IPS-18c (cell line): ENCODE results near the gene MIA.
"Not testable (repeated sequence)": the region's sequence is repeated elsewhere in the genome, so short reads cannot be mapped to it uniquely, and the experiment has no call there.

Experiments
- H3K4me3 ChIP-seq: 2 replicates; pipeline ENCODE4 v1.7.0; 2013; ENCODE audit warnings: low read depth, mild to moderate bottlenecking, low read length, moderate library complexity; ENCODE audit not compliant: insufficient read depth
- H3K9me3 ChIP-seq: one replicate; pipeline ENCODE4 v1.6.1; 2013; ENCODE audit warnings: mild to moderate bottlenecking, low read length, moderate library complexity; ENCODE audit not compliant: control insufficient read depth, insufficient read depth

The MIA gene

GRCh38 chr19:40768869-40769268, 6.5 kb upstream of the MIA start:
- H3K9me3 ChIP-seq, result no peaks in the 10 kb centered on the region
- no peak overlapping the region for H3K4me3 ChIP-seq

DNA sequence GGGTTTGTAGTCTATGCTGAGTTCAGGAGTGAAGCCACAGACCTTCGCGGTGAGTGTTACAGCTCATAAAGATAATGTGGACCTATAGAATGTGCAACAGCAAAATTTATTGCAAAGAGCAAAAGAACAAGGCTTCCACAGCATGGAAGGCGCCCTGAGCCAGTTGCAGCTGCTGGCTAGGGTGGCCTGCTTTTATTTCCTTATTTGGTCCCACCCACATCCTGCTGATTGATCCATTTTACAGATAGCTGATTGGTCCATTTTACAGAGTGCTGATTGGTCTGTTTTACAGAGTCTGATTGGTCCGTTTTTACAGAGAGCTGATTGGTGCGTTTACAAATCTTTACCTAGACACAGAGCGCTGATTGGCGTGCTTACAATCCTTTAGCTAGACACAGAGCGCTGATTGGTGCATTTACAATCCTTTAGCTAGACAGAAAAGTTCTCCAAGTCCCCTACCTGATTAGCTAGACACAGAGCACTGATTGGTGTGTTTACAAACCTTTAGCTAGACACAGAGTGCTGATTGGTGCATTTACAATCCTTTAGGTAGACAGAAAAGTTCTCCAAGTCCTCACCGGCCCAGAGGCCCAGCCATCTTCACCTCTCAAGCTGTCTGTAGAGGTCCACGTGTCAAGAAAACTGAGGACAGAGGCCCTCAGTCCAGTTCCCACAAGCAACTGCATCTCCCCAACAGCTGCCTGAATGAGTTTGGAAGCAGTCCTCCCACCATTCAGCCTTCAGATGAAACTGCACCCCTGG, 4.0 kb upstream of the MIA start:
- not testable (repeated sequence) for H3K9me3 ChIP-seq, H3K4me3 ChIP-seq

DNA sequence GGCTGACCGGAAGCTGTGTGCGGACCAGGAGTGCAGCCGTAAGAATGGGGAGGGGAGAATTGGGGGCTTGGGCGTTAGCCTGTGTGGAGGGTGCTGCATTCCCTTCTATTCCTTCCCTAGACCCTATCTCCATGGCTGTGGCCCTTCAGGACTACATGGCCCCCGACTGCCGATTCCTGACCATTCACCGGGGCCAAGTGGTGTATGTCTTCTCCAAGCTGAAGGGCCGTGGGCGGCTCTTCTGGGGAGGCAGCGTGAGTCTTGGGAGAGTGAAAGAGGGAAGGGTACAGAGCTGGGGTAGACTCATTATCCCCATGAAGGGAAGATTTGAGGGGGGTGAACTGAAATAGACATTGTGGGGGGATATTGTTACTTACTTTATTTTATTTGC, 306 bp downstream of the MIA start:
- Histone ChIP-seq H3K9me3 (no peaks in the 10 kb centered on the region), H3K4me3 (no peak overlapping the region)

GRCh38 chr19:40776364-40776763, 1.0 kb downstream of the MIA start:
- Histone ChIP-seq H3K9me3 (no peaks in the 10 kb centered on the region), H3K4me3 (no peak overlapping the region)

- Histone ChIP-seq H3K4me3 (peak overlapping the region; percentile 67), H3K9me3 (no peaks in the 10 kb centered on the region)
Observed at GRCh38 chr19:40776932-40777644, 1.8 kb downstream of the MIA start.

GRCh38 chr19:40777645-40777936, 2.3 kb downstream of the MIA start:
- peak overlapping the region; percentile 67; the same call in 1 of the 2 replicates for H3K4me3 ChIP-seq
- no peaks in the 10 kb centered on the region for H3K9me3 ChIP-seq

- Histone ChIP-seq H3K9me3 (no peaks in the 10 kb centered on the region), H3K4me3 (peak within 1 kb of the TSS; percentile 95)
Observed at GRCh38 chr19:40777937-40778705, 2.8 kb downstream of the MIA start, which contains the start of gene RAB4B. Gene RAB4B, plus strand, starts transcription at chr19:40778247. Its CDS starts 129 bp downstream, at chr19:40778376.

GRCh38 chr19:40778706-40779284, 3.5 kb downstream of the MIA start:
- H3K9me3 ChIP-seq, result no peaks in the 10 kb centered on the region

GRCh38 chr19:40780582-40780981, 5.3 kb downstream of the MIA start:
- no peaks in the 10 kb centered on the region for H3K9me3 ChIP-seq
- no peak overlapping the region for H3K4me3 ChIP-seq

More at GRCh38 chr19:40778706-40779284, 3.5 kb downstream of the MIA start:
- peak overlapping the region; percentile 95 for H3K4me3 ChIP-seq

- Histone ChIP-seq H3K4me3 (no peak overlapping the region), H3K9me3 (no peaks in the 10 kb centered on the region)
Observed at GRCh38 chr19:40781140-40781539, 5.8 kb downstream of the MIA start.

DNA sequence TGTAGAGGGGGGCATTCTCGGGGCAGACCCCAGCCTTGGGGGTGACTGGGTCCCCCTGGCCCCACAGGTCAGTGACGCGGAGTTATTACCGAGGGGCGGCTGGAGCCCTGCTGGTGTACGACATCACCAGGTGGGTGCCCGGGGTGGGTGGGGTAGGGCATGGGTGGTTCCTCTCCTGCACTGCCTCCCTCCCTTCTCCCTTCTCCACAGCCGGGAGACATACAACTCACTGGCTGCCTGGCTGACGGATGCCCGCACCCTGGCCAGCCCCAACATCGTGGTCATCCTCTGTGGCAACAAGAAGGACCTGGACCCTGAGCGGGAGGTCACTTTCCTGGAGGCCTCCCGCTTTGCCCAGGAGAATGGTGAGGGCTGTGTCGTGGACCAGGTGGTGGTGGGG, 8.4 kb downstream of the MIA start:
- H3K9me3 ChIP-seq, result no peaks in the 10 kb centered on the region

GRCh38 chr19:40784146-40784545, 8.8 kb downstream of the MIA start:
- H3K4me3 ChIP-seq, H3K9me3 ChIP-seq: not testable (repeated sequence)

More for the DNA sequence above, 8.4 kb downstream of the MIA start:
- no peak overlapping the region for H3K4me3 ChIP-seq

GRCh38 chr19:40785526-40785925, 10.2 kb downstream of the MIA start:
- H3K9me3 ChIP-seq, result no peaks in the 10 kb centered on the region
- H3K4me3 ChIP-seq, result no peak overlapping the region

GRCh38 chr19:40786060-40787037, 11.0 kb downstream of the MIA start:
- no peak overlapping the region for H3K4me3 ChIP-seq
- H3K9me3 ChIP-seq, result no peaks in the 10 kb centered on the region

- H3K9me3 ChIP-seq, result no peaks in the 10 kb centered on the region
- no peak overlapping the region for H3K4me3 ChIP-seq
Observed at GRCh38 chr19:40791349-40791748, 16.0 kb downstream of the MIA start.

- no peak overlapping the region for H3K4me3 ChIP-seq
Observed at GRCh38 chr19:40791996-40792395, 16.7 kb downstream of the MIA start.

More at GRCh38 chr19:40791996-40792395, 16.7 kb downstream of the MIA start:
- H3K9me3 ChIP-seq, result no peaks in the 10 kb centered on the region
